ENCODE results near the gene LTB4R2.
A peak's percentile ranks its signal among the peaks of the same experiment; 100 is the strongest.

Gene LTB4R2

DNA sequence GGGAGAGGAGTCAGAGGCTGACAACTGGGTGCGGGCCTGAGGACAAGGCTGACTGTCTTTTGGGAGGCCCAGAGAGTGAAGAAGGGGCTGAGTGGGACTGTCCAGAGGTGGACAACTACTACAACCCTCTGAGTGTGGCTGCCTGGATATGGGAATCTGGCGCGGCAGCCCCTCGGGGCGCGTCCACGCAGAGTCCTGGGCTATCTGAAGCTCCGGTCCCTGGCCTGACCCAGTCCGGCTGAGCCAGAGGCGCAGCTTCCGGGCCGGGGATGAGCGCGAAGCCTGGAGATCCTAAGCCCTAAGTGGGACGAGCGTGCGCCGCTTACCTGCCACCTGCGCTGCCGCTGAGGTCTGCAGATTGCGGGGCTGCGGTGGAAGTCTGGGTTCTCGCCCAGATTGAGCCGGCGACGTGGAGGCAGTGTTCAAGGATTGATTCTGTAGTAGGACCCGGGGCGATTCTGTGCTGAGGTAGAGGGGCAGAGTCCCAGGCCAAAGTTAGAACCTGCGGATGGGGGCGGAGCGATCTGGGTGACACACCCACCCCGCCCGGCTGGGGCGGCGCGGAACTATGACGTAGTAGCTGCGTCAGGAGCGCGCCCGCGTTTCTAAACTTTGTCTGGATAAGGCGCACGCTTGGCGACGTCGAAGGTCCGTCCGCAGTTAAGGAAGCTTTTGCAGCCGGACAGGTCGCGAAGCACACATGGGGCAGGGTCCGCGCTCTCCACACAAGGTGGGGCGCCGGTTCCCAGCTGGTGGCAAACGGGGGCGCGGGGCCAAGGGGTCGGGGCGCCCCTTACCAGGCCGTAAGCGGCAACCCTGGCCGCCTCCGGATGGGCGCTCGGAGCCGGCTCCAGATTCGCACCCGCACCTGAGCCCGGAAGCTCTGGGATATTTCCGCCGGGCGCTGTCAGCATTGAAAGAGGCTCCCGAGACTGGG is 10.4 kb upstream of the LTB4R2 start, which contains the start of the genes DHRS1 and NOP9:
DHRS1 (minus strand) TSS at position 526 of the 937 bp plus-strand sequence. CDS start 674 bp downstream, outside the sequence.
NOP9 (plus strand) TSS at position 596 of the 937 bp plus-strand sequence; CDS start at position 701, 105 bp downstream.
- TF ChIP-seq CTCF (IDR thresholded peaks at IDR 0.05; ENCODE audit: borderline replicate concordance, insufficient read depth, low read depth, low read length), result no peak
- H3K4me3 ChIP-seq (ENCODE audit: low read depth, low read length), result peak within 1 kb of the TSS; percentile 50

DNA sequence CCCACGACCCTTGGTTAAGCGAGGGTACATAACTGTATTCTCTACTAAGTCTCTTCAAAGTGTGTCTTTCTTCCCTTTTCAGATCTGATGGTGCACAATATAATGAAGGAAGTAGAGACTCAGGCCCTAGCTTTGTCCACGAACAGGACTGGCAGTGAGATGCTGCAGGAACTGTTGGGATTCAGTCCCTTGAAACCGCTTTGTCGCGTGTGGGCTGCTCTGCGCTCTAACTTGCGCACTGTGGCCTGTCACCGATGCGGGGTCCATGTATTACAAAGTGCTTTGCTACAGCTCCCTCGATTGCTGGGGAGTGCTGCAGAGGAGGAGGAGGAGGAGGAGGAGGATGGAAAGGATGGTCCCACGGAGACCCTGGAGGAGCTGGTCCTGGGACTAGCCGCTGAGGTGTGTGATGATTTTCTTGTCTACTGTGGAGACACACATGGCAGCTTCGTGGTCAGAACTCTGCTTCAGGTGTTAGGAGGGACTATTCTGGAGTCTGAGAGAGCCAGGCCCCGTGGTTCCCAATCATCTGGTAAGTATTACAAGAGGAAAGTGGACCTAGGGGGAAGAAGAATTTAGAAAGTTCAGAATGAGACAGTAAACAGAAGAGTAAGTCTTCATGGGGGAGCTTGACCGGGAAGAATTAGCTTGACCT is 9.5 kb upstream of the LTB4R2 start:
- H3K4me3 ChIP-seq (ENCODE audit: low read depth, low read length), result peak overlapping the region; percentile 50
- TF ChIP-seq CTCF (IDR thresholded peaks at IDR 0.05; ENCODE audit: borderline replicate concordance, insufficient read depth, low read depth, low read length), result no peak

DNA sequence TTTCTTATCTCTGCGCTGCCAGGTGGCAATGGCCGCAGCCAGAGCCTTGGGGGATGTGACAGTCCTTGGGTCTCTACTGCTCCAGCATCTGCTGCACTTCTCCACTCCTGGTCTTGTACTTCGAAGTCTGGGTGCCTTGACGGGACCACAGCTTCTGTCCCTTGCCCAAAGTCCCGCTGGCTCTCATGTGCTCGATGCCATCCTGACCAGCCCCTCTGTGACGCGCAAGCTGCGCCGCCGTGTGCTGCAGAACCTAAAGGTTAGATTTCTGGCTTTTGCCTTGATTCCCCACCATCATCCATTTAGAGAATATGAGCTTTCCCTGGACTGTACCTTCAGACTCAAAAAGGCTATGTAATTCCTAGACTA is 5.9 kb upstream of the LTB4R2 start:
- TF ChIP-seq CTCF (IDR thresholded peaks at IDR 0.05; ENCODE audit: borderline replicate concordance, insufficient read depth, low read depth, low read length), result no peak
- no peak overlapping the region for H3K4me3 ChIP-seq (ENCODE audit: low read depth, low read length)

DNA sequence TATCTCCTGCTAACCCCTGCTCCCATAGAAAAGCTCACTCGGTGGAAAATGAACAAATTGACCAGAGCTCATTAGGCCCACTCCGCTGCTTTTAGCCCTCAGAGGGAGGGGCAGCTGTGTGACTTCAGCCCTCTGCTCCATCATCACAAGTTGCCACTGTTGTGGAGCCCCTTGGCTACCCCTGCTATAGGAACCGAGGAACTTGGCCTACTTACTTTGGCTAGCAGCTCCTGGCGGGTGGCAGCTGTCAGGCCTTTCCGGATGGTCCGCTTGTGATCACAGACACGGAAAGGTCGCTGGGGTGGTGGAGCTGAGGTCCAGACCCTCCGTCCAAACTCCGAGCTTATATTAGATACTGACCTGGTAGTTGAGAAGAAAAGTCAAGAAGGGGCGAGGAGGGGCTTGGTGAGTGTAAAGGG is 2.8 kb upstream of the LTB4R2 start:
- TF ChIP-seq CTCF (IDR thresholded peaks at IDR 0.05; ENCODE audit: borderline replicate concordance, insufficient read depth, low read depth, low read length), result no peak
- no peak overlapping the region for H3K4me3 ChIP-seq (ENCODE audit: low read depth, low read length)

GRCh38 chr14:24307575-24308341 is 2.2 kb upstream of the LTB4R2 start, which contains the start of gene CIDEB:
TSS of gene CIDEB (minus strand) at chr14:24307977. CDS start at chr14:24307858, 119 bp downstream.
- TF ChIP-seq CTCF (IDR thresholded peaks at IDR 0.05; ENCODE audit: borderline replicate concordance, insufficient read depth, low read depth, low read length), result peak; percentile 91
- H3K4me3 ChIP-seq (ENCODE audit: low read depth, low read length), result no peak within 1 kb of the TSS

DNA sequence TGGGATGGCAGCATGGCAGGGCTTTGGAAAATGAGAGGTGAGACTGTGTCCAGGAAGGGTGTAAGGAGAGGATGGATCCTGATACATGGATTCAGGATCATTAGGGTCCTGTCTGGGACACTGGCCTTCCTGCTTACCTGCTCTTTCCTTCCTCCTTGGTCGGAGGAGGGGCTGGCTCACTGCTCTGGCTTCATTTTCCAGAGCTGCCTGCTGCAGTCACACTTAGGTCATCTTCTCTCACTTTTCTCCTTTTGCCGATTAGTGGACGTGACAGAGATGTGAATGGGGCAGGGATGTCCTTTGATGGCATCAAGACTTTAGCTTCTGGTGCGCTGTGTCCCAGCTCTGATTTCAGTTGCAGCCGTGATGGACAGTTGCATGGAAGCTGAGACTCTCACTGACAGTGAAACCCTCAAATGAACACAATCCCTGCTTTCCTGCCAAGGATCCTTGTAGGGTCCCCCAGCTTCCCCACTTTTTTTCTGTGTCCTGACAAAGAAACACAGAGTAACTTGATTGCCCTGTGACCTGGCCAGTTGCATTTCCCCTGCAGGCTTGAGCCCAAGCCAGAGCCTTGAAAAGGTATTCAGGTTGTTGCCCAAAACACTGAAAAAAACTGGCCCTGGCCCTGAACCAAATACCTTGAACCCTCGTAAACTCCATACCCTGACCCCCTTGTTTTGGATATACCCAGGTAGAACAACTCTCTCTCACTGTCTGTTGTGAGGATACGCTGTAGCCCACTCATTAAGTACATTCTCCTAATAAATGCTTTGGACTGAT is 1.4 kb upstream of the LTB4R2 start:
- H3K4me3 ChIP-seq (ENCODE audit: low read depth, low read length), result no peak overlapping the region
- TF ChIP-seq CTCF (IDR thresholded peaks at IDR 0.05; ENCODE audit: borderline replicate concordance, insufficient read depth, low read depth, low read length), result no peak
